GM12865 (cell line): ENCODE measurements around the gene TMEM60.
A peak's percentile ranks its signal among the peaks of the same experiment; 100 is the strongest.

Experiments
- DNase-seq: peaks from one replicate; pipeline ENCODE4 v3.0.0; 2010; ENCODE audit warnings: low read depth
- H3K4me3 ChIP-seq: 2 replicates; pipeline ENCODE4 v1.5.1; 2011; ENCODE audit warnings: mild to moderate bottlenecking, low read depth, low read length, control low read depth
- TF ChIP-seq, protein P1 (sequence below): IDR thresholded peaks from 2 replicates; pipeline ENCODE4 v1.5.1; 2011; ENCODE audit warnings: low read length, control low read depth, low read depth, inconsistent platforms; ENCODE audit not compliant: insufficient read depth; ENCODE audit errors: missing control alignments

Gene TMEM60

DNA sequence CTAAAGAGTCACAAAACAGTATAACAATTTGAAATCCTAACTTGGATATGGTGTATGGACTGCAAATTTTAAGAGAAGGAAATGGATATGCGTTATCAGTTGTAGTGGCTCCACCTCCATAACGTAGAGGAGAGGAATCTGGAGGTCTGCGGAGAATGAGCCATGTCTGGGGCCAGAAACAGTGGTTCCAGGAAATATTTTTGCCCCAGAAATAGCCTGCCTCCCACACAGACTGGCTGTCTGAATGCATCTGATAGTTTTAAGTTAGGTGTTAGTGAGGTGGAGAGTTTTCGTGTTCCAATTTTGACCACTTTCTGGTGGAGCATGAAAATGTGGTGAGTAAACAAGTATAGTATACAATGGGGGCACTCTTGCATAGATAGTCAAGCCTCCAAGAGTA lies 1.9 kb upstream of the TMEM60 start:
- peak overlapping the region; percentile 92 for H3K4me3 ChIP-seq
- TF ChIP-seq, protein P1, sequence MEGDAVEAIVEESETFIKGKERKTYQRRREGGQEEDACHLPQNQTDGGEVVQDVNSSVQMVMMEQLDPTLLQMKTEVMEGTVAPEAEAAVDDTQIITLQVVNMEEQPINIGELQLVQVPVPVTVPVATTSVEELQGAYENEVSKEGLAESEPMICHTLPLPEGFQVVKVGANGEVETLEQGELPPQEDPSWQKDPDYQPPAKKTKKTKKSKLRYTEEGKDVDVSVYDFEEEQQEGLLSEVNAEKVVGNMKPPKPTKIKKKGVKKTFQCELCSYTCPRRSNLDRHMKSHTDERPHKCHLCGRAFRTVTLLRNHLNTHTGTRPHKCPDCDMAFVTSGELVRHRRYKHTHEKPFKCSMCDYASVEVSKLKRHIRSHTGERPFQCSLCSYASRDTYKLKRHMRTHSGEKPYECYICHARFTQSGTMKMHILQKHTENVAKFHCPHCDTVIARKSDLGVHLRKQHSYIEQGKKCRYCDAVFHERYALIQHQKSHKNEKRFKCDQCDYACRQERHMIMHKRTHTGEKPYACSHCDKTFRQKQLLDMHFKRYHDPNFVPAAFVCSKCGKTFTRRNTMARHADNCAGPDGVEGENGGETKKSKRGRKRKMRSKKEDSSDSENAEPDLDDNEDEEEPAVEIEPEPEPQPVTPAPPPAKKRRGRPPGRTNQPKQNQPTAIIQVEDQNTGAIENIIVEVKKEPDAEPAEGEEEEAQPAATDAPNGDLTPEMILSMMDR = no peak
- peak; percentile 72 for DNase-seq

DNA sequence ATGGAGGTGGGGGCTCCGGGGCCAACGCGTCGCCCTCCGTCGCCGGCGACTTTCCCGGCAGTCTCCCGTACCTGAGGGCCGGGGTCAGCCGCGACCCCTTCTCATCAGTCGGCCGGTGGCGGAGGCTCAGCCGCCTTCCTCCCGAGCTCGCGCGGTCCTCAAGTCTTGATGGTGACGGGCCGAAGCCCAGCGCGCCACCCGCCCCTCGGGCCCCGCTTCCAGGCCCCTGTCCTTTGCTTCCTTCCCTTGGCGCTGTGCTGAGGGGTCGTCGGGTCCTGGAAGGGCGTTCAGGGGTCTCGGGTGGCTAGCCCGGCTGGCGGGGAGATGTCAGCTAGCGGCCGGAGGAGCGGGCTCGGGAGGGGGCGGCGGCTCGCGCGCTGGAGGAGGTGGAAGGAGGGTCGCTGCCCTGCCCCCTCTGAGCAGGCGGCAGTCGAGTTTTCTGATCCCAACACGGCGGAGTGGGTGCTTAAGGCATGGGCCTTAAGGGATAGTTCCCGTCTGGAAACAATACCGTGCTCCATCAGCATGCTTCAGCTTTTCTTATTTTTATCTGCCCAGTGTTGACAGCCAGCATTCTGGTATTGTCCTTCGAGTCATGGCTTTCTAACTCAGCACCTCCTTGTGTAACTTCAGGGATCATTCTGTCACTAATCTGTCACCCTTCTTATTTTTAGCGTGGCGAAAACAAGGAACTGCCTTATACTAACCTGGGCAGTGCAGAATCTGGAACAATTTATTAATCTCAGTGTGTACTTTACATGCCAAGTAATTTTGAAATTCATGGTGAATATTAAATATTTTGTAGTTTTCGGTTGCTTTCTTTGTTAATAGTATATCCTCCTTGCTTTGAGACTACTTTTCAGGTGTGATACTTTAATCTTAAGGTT lies 1.1 kb upstream of the TMEM60 start:
- DNase-seq = peak; percentile 39
- TF ChIP-seq, protein P1 = no peak
- H3K4me3 ChIP-seq = peak overlapping the region; percentile 92

DNA sequence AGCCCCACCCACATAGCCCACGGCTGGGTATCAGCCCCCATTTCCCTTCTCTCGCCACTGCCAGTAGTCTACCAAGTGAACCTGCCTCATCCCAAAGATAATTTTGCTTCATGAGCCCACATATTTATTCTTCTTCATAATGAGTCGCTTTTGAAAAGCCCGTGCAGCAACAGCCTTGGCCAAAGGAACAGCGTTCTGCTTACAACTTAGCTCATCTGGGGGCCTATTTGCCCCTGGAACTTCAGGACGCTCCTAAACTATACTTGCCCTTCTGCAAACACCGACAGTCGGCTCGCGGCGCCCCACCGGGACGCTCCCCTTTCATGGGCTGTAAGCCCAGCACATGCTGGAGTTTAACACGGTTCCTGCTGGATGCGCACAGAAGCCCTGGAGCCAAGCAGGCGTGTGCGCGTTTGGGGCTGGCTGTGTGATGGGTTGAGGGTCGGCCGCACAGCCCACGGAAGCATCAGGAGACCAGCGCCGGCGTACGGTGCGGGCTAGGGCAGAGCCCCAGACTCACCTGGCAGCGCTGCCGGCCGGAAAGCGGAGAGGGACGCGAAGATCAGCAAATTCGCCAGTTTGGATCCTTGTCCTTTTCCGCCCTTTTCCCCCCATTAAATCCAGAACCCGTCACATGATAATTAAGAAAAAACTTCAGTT lies 370 bp downstream of the TMEM60 start:
- TF ChIP-seq, protein P1 = no peak
- DNase-seq = no peak
- H3K4me3 ChIP-seq = peak overlapping the region; percentile 92

DNA sequence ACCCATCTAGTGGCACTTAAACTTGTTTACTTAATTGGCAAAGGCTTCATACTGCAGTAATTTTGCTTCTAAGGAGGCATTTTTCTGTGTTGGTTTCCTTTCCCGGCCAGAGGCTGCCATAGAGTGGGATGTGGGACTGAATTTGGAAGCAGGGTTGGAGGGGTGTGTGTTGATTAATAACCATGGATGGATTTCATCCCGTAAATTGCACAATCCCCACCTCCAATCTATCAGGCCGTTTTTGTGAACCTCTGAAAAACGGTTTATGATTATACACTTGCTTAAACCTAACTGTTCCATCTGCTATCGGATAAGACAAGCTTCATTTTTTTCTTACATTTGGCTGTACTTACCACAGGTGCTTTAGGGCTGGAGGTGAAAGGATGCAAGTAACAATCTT lies 1.3 kb downstream of the TMEM60 start:
- TF ChIP-seq, protein P1 = no peak
- H3K4me3 ChIP-seq = peak overlapping the region; percentile 92
- no peak for DNase-seq

DNA sequence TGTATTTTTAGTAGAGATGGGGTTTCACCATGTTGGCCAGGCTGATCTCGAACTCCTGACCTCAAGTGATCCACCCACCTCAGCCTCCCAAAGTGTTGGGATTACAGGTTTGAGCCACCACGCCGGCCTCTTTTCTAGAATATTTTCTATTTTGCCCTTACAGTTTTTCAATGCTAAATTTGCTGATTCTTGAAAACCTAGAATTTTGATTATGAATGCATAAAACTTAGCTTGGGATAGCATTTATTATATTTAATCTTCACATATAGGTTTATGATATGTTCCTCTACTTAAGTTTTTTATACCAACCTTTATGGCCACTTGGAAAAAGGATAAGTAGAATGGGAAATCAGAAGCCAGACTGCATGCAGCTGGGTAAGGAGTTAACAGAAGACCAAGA lies 2.1 kb downstream of the TMEM60 start:
- DNase-seq = no peak
- TF ChIP-seq, protein P1 = no peak
- H3K4me3 ChIP-seq = no peak overlapping the region

DNA sequence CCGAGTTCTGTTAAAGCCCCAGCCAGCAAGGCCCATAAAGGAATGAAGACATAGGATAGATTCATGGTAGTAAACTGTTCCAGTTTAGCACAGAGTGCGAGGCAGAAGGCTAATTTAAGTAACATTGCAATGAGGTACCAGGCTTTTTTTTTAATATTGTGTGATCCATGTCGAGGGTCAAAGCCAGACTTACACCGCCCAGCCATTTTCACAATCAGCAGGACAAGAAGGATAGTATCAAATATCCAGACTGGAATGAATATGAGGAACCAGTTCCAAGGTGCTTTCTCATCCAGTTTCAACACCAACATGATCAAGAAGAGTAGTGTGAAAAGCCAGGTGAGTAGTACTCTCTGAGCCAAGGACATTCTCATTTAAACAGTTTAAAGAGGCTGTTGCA lies 4.2 kb downstream of the TMEM60 start:
- no peak overlapping the region for H3K4me3 ChIP-seq
- TF ChIP-seq, protein P1 = no peak
- no peak for DNase-seq
